WTC11 (cell line): ENCODE results near the gene NAMPT. TPM values are rescaled to one million over a fixed set of nuclear protein-coding genes. Genes with fewer than 3 reads are reported as not detected.
A peak's percentile ranks its signal among the peaks of the same experiment; 100 is the strongest.

Experiments used
- ATAC-seq: fragments of 200-7000 bp; cut with Tn5 transposase; 2 replicates; pipeline ENCODE4 v1.10.0; 2021; ENCODE audit warnings: mild to moderate bottlenecking, moderate library complexity
- CTCF ChIA-PET: fragments of 300-600 bp; sonication (Branson Sonifier 250); formaldehyde crosslinking; loops from one replicate; lab custom pipeline; 2021; ENCODE audit warnings: antibody characterized with exemption; lab: Charles Lee
- POLR2A ChIA-PET: fragments of 350-600 bp; sonication (Branson Sonifier 250); formaldehyde crosslinking; loops from one replicate; lab custom pipeline; 2021; ENCODE audit warnings: antibody characterized with exemption; lab: Charles Lee
- DNase-seq: peaks from one replicate; pipeline ENCODE4 v3.0.0; 2021; ENCODE audit warnings: low spot score
- H3K27ac Mint-ChIP-seq: 2 replicates; pipeline ENCODE4 v1.8.0; 2021; ENCODE audit warnings: mixed read lengths
- H3K27me3 Mint-ChIP-seq: 2 replicates; pipeline ENCODE4 v1.8.0; 2021; ENCODE audit warnings: low read depth, mild to moderate bottlenecking, moderate library complexity, mixed read lengths
- H3K36me3 Mint-ChIP-seq: 2 replicates; pipeline ENCODE4 v1.8.0; 2021; ENCODE audit warnings: mixed read lengths
- H3K4me1 Mint-ChIP-seq: 2 replicates; pipeline ENCODE4 v1.8.0; 2022; ENCODE audit warnings: mixed read lengths
- H3K4me3 Mint-ChIP-seq: 2 replicates; pipeline ENCODE4 v1.8.0; 2021; ENCODE audit warnings: mild to moderate bottlenecking, moderate library complexity, mixed read lengths
- H3K9me3 Mint-ChIP-seq: 2 replicates; pipeline ENCODE4 v1.8.0; 2021; ENCODE audit warnings: mixed read lengths
- GABPB1 ChIP-seq: sonication (generic); formaldehyde crosslinking; IDR thresholded peaks from 2 replicates; pipeline ENCODE4 v1.8.1; 2023; ENCODE audit warnings: mild to moderate bottlenecking, missing genetic modification reagents
- HMGA2 ChIP-seq: fragments of 250-450 bp; sonication (Bioruptor Pico); IDR thresholded peaks from 2 replicates; pipeline ENCODE4 v1.4.0; 2021; ENCODE audit warnings: mild to moderate bottlenecking, moderate library complexity
- NFYB ChIP-seq: sonication (generic); formaldehyde crosslinking; conservative IDR thresholded peaks from 2 replicates; pipeline ENCODE4 v1.8.0; 2022; ENCODE audit warnings: low read depth, missing genetic modification reagents
- NR3C1 ChIP-seq: sonication (generic); formaldehyde crosslinking; conservative IDR thresholded peaks from 2 replicates; pipeline ENCODE4 v1.8.1; 2023; ENCODE audit warnings: low read depth, mild to moderate bottlenecking, missing genetic modification reagents
- ZNF232 ChIP-seq: sonication (generic); formaldehyde crosslinking; IDR thresholded peaks from 2 replicates; pipeline ENCODE4 v1.8.0; 2022; ENCODE audit warnings: mild to moderate bottlenecking, missing genetic modification reagents
- total RNA-seq: library from RNA; stranded (reverse); gene quantifications from 3 replicates; pipeline ENCODE4 v1.2.3, GENCODE V29; 2021
- TF ChIP-seq, protein P1 (sequence below): sonication (generic); formaldehyde crosslinking; conservative IDR thresholded peaks from 2 replicates; pipeline ENCODE4 v1.8.1; 2023; ENCODE audit warnings: mild to moderate bottlenecking, low read depth, missing genetic modification reagents, moderate library complexity
- TF ChIP-seq, protein P2 (sequence below): sonication (generic); formaldehyde crosslinking; IDR thresholded peaks from 2 replicates; pipeline ENCODE4 v1.8.1; 2023; ENCODE audit warnings: mild to moderate bottlenecking, missing genetic modification reagents
- TF ChIP-seq, protein P3 (sequence below): sonication (generic); formaldehyde crosslinking; conservative IDR thresholded peaks from 2 replicates; pipeline ENCODE4 v1.8.1; 2022; ENCODE audit warnings: mild to moderate bottlenecking, missing genetic modification reagents
- TF ChIP-seq, protein P4 (sequence below): sonication (generic); formaldehyde crosslinking; IDR thresholded peaks from 2 replicates; pipeline ENCODE4 v1.8.1; 2022; ENCODE audit warnings: mild to moderate bottlenecking, moderate library complexity, missing genetic modification reagents
- TF ChIP-seq, protein P5 (sequence below): sonication (generic); formaldehyde crosslinking; IDR thresholded peaks from 2 replicates; pipeline ENCODE4 v1.8.0; 2022; ENCODE audit warnings: mild to moderate bottlenecking, missing genetic modification reagents
- TF ChIP-seq, protein P6 (sequence below): fragments of 250-450 bp; sonication (Bioruptor Pico); IDR thresholded peaks from 2 replicates; pipeline ENCODE4 v1.9.0; 2021; ENCODE audit warnings: moderate library complexity, mild to moderate bottlenecking, inconsistent platforms, borderline replicate concordance
- TF ChIP-seq, protein P7 (sequence below): sonication (generic); formaldehyde crosslinking; IDR thresholded peaks from 2 replicates; pipeline ENCODE4 v1.8.0; 2023; ENCODE audit warnings: mild to moderate bottlenecking, missing genetic modification reagents

The NAMPT gene
- total RNA-seq, 1 experiment from 2014 or later: 99.1 TPM

DNA sequence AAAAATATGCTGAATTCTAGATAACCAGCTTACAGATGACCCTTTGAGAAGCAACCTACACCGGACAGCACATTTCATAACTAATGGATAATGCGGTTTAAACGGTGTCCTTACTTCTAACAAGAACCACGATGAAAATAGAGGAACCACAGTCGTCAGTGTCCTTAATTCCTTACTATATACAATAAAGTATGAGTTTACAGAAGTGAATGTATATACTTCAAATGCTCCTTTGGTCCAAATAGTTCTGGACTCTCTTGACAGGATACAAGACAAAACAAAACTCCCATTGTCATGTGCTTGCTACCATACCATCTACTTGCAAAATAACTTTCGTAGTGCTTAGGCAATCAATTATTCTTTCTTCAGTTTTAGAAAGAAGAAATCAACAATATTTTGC lies 2.4 kb downstream of the NAMPT start (continued):
- TF ChIP-seq, protein P1, sequence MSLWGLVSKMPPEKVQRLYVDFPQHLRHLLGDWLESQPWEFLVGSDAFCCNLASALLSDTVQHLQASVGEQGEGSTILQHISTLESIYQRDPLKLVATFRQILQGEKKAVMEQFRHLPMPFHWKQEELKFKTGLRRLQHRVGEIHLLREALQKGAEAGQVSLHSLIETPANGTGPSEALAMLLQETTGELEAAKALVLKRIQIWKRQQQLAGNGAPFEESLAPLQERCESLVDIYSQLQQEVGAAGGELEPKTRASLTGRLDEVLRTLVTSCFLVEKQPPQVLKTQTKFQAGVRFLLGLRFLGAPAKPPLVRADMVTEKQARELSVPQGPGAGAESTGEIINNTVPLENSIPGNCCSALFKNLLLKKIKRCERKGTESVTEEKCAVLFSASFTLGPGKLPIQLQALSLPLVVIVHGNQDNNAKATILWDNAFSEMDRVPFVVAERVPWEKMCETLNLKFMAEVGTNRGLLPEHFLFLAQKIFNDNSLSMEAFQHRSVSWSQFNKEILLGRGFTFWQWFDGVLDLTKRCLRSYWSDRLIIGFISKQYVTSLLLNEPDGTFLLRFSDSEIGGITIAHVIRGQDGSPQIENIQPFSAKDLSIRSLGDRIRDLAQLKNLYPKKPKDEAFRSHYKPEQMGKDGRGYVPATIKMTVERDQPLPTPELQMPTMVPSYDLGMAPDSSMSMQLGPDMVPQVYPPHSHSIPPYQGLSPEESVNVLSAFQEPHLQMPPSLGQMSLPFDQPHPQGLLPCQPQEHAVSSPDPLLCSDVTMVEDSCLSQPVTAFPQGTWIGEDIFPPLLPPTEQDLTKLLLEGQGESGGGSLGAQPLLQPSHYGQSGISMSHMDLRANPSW: no peak

DNA sequence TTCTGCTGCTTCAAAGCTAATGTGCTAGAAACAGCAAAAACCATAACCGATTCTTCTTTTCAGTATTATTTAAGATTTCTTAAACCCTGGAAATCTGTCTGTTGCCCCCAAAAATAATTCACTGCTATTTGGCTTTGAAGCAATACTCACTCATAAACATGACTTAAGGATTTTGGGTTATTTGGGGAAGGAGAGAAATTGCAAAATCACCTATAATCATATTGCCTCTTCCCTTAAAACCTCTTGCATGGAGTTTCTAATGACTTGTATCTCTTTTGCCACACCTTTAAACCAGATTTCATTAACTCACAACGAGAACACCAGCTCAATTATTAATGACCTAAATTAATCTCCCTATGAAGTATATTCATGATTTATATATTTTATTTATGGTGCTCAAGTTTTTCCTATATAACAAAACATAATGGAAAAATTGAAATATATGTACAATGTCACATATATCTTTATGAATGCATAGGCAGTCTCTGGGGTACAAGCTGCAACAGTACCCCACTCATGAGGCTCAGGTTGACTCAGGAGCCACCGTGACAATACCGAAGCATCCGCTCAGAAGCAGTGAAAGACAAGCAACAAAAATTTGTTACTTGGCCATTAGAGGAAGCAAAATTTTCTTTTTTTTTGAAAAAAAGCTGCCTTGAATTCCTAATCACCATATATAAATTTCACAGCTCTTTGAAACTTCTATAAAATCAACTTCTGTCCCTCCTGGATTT lies 3.0 kb downstream of the NAMPT start:
- peaks cover 50% of the 10 kb centered on the region for H3K4me1 Mint-ChIP-seq
- ChIA-PET POLR2A (no interaction called here), CTCF (interaction anchor here (1.2 kb wide), 1 partner anchor 105 kb away, joined by 5 read pairs; no protein-coding TSS in a partner anchor)
- peak overlapping the region; percentile 25; the same call in 1 of the 2 replicates for H3K27ac Mint-ChIP-seq
- no peak for DNase-seq
- H3K4me3 Mint-ChIP-seq: no peak overlapping the region
- H3K36me3 Mint-ChIP-seq: no peaks in the 10 kb centered on the region
- ATAC-seq: no peak
- H3K27me3 Mint-ChIP-seq: no peaks in the 10 kb centered on the region
- H3K9me3 Mint-ChIP-seq: no peaks in the 10 kb centered on the region
- TF ChIP-seq ZNF232 (CRISPR knock-in tag): no peak
- no peak for TF ChIP-seq GABPB1 (CRISPR knock-in tag)
- TF ChIP-seq, protein P2, sequence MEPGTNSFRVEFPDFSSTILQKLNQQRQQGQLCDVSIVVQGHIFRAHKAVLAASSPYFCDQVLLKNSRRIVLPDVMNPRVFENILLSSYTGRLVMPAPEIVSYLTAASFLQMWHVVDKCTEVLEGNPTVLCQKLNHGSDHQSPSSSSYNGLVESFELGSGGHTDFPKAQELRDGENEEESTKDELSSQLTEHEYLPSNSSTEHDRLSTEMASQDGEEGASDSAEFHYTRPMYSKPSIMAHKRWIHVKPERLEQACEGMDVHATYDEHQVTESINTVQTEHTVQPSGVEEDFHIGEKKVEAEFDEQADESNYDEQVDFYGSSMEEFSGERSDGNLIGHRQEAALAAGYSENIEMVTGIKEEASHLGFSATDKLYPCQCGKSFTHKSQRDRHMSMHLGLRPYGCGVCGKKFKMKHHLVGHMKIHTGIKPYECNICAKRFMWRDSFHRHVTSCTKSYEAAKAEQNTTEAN (CRISPR knock-in tag): no peak
- no peak for TF ChIP-seq NR3C1 (CRISPR knock-in tag)
- TF ChIP-seq, protein P3, sequence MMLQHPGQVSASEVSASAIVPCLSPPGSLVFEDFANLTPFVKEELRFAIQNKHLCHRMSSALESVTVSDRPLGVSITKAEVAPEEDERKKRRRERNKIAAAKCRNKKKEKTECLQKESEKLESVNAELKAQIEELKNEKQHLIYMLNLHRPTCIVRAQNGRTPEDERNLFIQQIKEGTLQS: no peak
- no peak for TF ChIP-seq NFYB (CRISPR knock-in tag)
- TF ChIP-seq, protein P4, sequence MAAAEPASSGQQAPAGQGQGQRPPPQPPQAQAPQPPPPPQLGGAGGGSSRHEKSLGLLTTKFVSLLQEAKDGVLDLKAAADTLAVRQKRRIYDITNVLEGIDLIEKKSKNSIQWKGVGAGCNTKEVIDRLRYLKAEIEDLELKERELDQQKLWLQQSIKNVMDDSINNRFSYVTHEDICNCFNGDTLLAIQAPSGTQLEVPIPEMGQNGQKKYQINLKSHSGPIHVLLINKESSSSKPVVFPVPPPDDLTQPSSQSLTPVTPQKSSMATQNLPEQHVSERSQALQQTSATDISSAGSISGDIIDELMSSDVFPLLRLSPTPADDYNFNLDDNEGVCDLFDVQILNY: no peak

DNA sequence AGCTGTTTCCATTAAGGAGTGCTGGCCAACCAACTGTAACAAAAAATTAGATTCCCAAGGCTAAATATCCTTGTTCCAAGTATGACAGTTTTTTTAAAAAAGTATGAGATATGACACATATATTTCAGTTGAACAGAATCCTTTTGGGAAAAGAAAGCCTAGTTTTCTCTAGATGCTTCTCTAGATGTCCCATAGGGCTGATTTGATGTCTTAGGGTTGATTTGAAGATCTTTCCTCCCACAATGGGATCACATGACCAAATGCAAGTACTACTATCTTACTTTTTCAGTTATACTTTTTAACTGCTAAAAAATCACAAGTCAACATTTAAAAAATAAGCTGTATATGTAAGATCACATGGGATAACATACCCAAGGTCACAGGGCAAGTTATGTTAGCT lies 3.7 kb downstream of the NAMPT start:
- Mint-ChIP-seq H3K4me3 (no peak overlapping the region), H3K27me3 (no peaks in the 10 kb centered on the region), H3K9me3 (no peaks in the 10 kb centered on the region), H3K27ac (no peak overlapping the region), H3K4me1 (peaks cover 48% of the 10 kb centered on the region), H3K36me3 (peaks cover 5% of the 10 kb centered on the region)
- ATAC-seq (no peak), DNase-seq (no peak)
- CTCF ChIA-PET: interaction anchor here (1.2 to 2.7 kb wide), 2 partner anchors 104 kb away, joined by 5 to 10 read pairs; no protein-coding TSS in a partner anchor
- POLR2A ChIA-PET: no interaction called here
- no peak for TF ChIP-seq HMGA2 (CRISPR knock-in tag)
- TF ChIP-seq, protein P5, sequence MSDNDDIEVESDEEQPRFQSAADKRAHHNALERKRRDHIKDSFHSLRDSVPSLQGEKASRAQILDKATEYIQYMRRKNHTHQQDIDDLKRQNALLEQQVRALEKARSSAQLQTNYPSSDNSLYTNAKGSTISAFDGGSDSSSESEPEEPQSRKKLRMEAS (CRISPR knock-in tag): no peak
- TF ChIP-seq, protein P6, sequence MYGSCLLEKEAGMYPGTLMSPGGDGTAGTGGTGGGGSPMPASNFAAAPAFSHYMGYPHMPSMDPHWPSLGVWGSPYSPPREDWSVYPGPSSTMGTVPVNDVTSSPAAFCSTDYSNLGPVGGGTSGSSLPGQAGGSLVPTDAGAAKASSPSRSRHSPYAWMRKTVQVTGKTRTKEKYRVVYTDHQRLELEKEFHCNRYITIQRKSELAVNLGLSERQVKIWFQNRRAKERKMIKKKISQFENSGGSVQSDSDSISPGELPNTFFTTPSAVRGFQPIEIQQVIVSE (CRISPR knock-in tag): no peak
- TF ChIP-seq, protein P7, sequence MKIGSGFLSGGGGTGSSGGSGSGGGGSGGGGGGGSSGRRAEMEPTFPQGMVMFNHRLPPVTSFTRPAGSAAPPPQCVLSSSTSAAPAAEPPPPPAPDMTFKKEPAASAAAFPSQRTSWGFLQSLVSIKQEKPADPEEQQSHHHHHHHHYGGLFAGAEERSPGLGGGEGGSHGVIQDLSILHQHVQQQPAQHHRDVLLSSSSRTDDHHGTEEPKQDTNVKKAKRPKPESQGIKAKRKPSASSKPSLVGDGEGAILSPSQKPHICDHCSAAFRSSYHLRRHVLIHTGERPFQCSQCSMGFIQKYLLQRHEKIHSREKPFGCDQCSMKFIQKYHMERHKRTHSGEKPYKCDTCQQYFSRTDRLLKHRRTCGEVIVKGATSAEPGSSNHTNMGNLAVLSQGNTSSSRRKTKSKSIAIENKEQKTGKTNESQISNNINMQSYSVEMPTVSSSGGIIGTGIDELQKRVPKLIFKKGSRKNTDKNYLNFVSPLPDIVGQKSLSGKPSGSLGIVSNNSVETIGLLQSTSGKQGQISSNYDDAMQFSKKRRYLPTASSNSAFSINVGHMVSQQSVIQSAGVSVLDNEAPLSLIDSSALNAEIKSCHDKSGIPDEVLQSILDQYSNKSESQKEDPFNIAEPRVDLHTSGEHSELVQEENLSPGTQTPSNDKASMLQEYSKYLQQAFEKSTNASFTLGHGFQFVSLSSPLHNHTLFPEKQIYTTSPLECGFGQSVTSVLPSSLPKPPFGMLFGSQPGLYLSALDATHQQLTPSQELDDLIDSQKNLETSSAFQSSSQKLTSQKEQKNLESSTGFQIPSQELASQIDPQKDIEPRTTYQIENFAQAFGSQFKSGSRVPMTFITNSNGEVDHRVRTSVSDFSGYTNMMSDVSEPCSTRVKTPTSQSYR (CRISPR knock-in tag): no peak
